CD4-positive, alpha-beta memory T cell (primary cell): Measurements from ENCODE around the gene TTC12. TPM values are rescaled to one million over a fixed set of nuclear protein-coding genes. Genes with fewer than 3 reads are reported as not detected.

Source experiments
- CTCF ChIA-PET: fragments of 350-600 bp; sonication (Branson Sonifier 250); formaldehyde crosslinking; loops from one replicate; lab custom pipeline; 2021; ENCODE audit warnings: inconsistent platforms; ENCODE audit not compliant: partially characterized antibody; lab: Charles Lee
- POLR2A ChIA-PET: fragments of 350-600 bp; sonication (Branson Sonifier 250); formaldehyde crosslinking; loops from one replicate; lab custom pipeline; 2021; ENCODE audit not compliant: partially characterized antibody; lab: Charles Lee
- DNase-seq, 5 donors: peaks; one replicate each; pipeline versions ENCODE4 v3.0.0 to v3.0.0-alpha.2; 2020 to 2022; ENCODE audit warnings: mixed read lengths in 1 of 5
- H3K27ac ChIP-seq: one replicate; pipeline ENCODE4 v1.7.0; 2013; ENCODE audit warnings: low read depth, low read length
- H3K27me3 ChIP-seq: 2 replicates; pipeline ENCODE4 v1.7.0; 2013; ENCODE audit warnings: mild to moderate bottlenecking, low read length, moderate library complexity; ENCODE audit not compliant: insufficient read depth
- H3K36me3 ChIP-seq: 2 replicates; pipeline ENCODE4 v1.7.0; 2013; ENCODE audit warnings: mild to moderate bottlenecking, low read length, moderate library complexity; ENCODE audit not compliant: insufficient read depth
- H3K4me1 ChIP-seq: 2 replicates; pipeline ENCODE4 v1.7.0; 2013; ENCODE audit warnings: mild to moderate bottlenecking, low read length, moderate library complexity; ENCODE audit not compliant: insufficient read depth
- H3K4me3 ChIP-seq, 2 donors: one replicate each; pipeline ENCODE4 v1.7.0; 2013; ENCODE audit warnings: low read length in 2 of 2, mild to moderate bottlenecking in 1 of 2
- H3K9me3 ChIP-seq, 2 donors: one replicate each; pipeline ENCODE4 v1.7.0; 2013; ENCODE audit warnings: low read length in 2 of 2, control low read depth in 1 of 2; ENCODE audit not compliant: control insufficient read depth in 1 of 2
- H3K27ac Mint-ChIP-seq, 7 donors: one replicate each; pipeline ENCODE4 v1.8.0; 2020 to 2021; ENCODE audit warnings: mixed read lengths in 7 of 7, mild to moderate bottlenecking in 6 of 7, inconsistent platforms in 3 of 7, moderate library complexity in 3 of 7
- H3K27me3 Mint-ChIP-seq, 2 donors: one replicate each; pipeline ENCODE4 v1.8.0; 2020 to 2021; ENCODE audit warnings: mixed read lengths in 2 of 2
- H3K36me3 Mint-ChIP-seq, 2 donors: one replicate each; pipeline ENCODE4 v1.8.0; 2020 to 2021; ENCODE audit warnings: mixed read lengths in 2 of 2, inconsistent platforms in 1 of 2, mild to moderate bottlenecking in 1 of 2
- H3K4me1 Mint-ChIP-seq, 4 donors: one replicate each; pipeline ENCODE4 v1.8.0; 2020 to 2021; ENCODE audit warnings: mixed read lengths in 4 of 4, mild to moderate bottlenecking in 1 of 4
- H3K4me3 Mint-ChIP-seq, 8 donors: one replicate each; pipeline ENCODE4 v1.8.0; 2020 to 2021; ENCODE audit warnings: mixed read lengths in 8 of 8, mild to moderate bottlenecking in 7 of 8, moderate library complexity in 6 of 8, inconsistent platforms in 3 of 8
- H3K9me3 Mint-ChIP-seq, 8 donors: one replicate each; pipeline ENCODE4 v1.8.0; 2020 to 2021; ENCODE audit warnings: mixed read lengths in 8 of 8, mild to moderate bottlenecking in 5 of 8, inconsistent platforms in 3 of 8, moderate library complexity in 1 of 8
- intact Hi-C: fragments of 100-400 bp; cut with micrococcal nuclease; formaldehyde crosslinking; loops from one replicate; pipeline ENCODE4 v1.15.1; 2023
- polyA plus RNA-seq, 2 donors: library from polyadenylated mRNA; unstranded; fragments of 300-500 nt; fragmentation: Illumina TruSeq; gene quantifications; one replicate each; pipeline ENCODE4 v1.2.3, GENCODE V29; 2021
- total RNA-seq, 2 experiments: library from RNA; stranded (reverse); gene quantifications; one replicate each; pipeline ENCODE4 v1.2.3, GENCODE V29; 2021

The TTC12 gene
- total and polyA plus RNA-seq, 4 experiments from 2014 or later: 6.9 to 75.1 (median 39.8) TPM

- CTCF ChIA-PET: no interaction called here
- Histone ChIP-seq H3K27ac (no peak overlapping the region), H3K4me1 (no peaks in the 10 kb centered on the region), H3K4me3 (no peak overlapping the region), H3K27me3 (no peaks in the 10 kb centered on the region), H3K36me3 (peaks cover 33% of the 10 kb centered on the region), H3K9me3 (no peaks in the 10 kb centered on the region)
- POLR2A ChIA-PET: no interaction called here
- DNase-seq: no peak
- H3K36me3 Mint-ChIP-seq: peaks cover 69 to 91% of the 10 kb centered on the region in 2 donors
- H3K27ac Mint-ChIP-seq: peak overlapping the region in 1 of 7 donors; percentile 87
- no peaks in the 10 kb centered on the region for H3K9me3 Mint-ChIP-seq
- H3K4me3 Mint-ChIP-seq: no peak overlapping the region
- intact Hi-C loops: no loop called here
- peaks cover 0 to 2% (median 0%) of the 10 kb centered on the region in 4 donors for H3K4me1 Mint-ChIP-seq
- H3K27me3 Mint-ChIP-seq: no peaks in the 10 kb centered on the region
Observed at GRCh38 chr11:113338730-113339129, 24.3 kb downstream of the TTC12 start.

DNA sequence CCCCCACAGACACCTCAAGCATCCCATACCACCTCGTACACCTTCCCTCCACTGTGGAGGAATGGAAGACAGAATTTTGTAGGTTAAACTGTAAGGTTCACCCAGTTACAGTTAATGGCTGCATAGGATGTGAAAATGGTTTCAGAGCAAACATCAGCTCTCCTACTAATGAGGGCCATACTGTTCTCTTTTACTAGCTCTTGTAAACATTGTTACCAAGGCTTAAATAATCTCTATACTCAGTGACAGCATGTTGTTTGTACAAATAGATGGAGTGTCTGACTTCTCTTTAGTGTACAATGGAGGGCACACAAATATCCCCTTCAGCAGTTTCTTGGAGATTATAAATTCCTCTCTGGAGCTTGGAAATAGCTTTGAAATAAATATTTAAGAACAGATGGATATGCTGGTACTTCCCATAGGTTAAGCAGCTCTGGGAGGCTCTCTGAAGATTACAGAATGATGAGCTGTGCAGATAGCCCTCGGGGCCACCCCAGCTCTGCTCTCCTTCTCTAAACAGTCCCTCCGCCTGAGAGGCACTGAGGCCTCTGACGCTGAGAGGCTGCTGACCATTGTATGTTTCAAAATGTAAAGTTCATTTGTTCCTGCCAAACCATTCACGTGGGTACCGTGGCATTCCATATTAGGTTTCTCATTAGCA lies 25.7 kb downstream of the TTC12 start:
- ChIA-PET CTCF (no interaction called here), POLR2A (no interaction called here)
- Histone ChIP-seq H3K36me3 (peaks cover 38% of the 10 kb centered on the region), H3K4me3 (no peak overlapping the region), H3K27me3 (no peaks in the 10 kb centered on the region), H3K9me3 (no peaks in the 10 kb centered on the region), H3K4me1 (no peaks in the 10 kb centered on the region), H3K27ac (no peak overlapping the region)
- Mint-ChIP-seq H3K9me3 (no peaks in the 10 kb centered on the region), H3K27ac (peak overlapping the region in 1 of 7 donors; percentile 52), H3K4me3 (no peak overlapping the region), H3K27me3 (no peaks in the 10 kb centered on the region), H3K4me1 (peaks cover 0 to 2% (median 0%) of the 10 kb centered on the region in 4 donors), H3K36me3 (peaks cover 67 to 91% of the 10 kb centered on the region in 2 donors)
- no peak for DNase-seq
- intact Hi-C loops: no loop called here

- no peak for DNase-seq
- POLR2A ChIA-PET: no interaction called here
- no peak overlapping the region for H3K27ac Mint-ChIP-seq
- Histone ChIP-seq H3K27ac (no peak overlapping the region), H3K9me3 (no peaks in the 10 kb centered on the region), H3K4me3 (no peak overlapping the region), H3K36me3 (peaks cover 36% of the 10 kb centered on the region), H3K4me1 (no peaks in the 10 kb centered on the region), H3K27me3 (no peaks in the 10 kb centered on the region)
- no peak overlapping the region for H3K4me3 Mint-ChIP-seq
- no peaks in the 10 kb centered on the region for H3K9me3 Mint-ChIP-seq
- CTCF ChIA-PET: interaction anchor here (0.7 kb wide), 1 partner anchor 58 kb away, joined by 3 read pairs; no protein-coding TSS in a partner anchor
- peaks cover 63 to 87% of the 10 kb centered on the region in 2 donors for H3K36me3 Mint-ChIP-seq
- intact Hi-C loops: no loop called here
- no peaks in the 10 kb centered on the region for H3K27me3 Mint-ChIP-seq
- H3K4me1 Mint-ChIP-seq: peaks cover 0 to 2% (median 0%) of the 10 kb centered on the region in 4 donors
Observed at GRCh38 chr11:113341388-113342165, 27.2 kb downstream of the TTC12 start.

- POLR2A ChIA-PET: no interaction called here
- Histone ChIP-seq H3K27ac (no peak overlapping the region), H3K27me3 (no peaks in the 10 kb centered on the region), H3K4me1 (no peaks in the 10 kb centered on the region), H3K36me3 (peaks cover 27% of the 10 kb centered on the region), H3K4me3 (no peak overlapping the region), H3K9me3 (no peaks in the 10 kb centered on the region)
- Mint-ChIP-seq H3K9me3 (no peaks in the 10 kb centered on the region), H3K4me1 (no peaks in the 10 kb centered on the region), H3K27ac (no peak overlapping the region), H3K36me3 (peaks cover 70 to 81% of the 10 kb centered on the region in 2 donors), H3K27me3 (no peaks in the 10 kb centered on the region), H3K4me3 (no peak overlapping the region)
- intact Hi-C loops: no loop called here
- no peak for DNase-seq
- CTCF ChIA-PET: interaction anchor here (1.3 kb wide), 1 partner anchor 17 kb away, joined by 3 read pairs; no protein-coding TSS in a partner anchor
Observed at GRCh38 chr11:113345978-113346377, 31.6 kb downstream of the TTC12 start.

DNA sequence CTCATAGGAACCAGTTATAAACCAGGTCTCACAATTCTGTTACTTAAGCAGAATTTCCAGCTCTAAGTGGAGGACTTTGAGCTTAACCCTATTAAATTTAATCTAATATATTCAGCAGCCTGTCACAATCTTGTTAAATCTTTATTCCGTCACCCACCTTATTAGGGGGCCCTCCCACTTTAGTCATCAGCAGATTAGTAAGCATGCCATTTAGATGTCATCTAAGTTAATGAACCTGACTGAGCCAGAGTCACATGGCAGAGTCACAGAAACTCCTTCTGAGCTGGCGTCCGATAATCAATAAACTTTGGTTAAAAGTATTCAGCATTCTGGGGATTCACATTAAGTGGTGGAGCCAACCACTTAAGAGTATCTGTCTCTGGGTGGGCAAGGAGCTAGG lies 35.1 kb downstream of the TTC12 start:
- Mint-ChIP-seq H3K9me3 (peaks cover 0 to 6% (median 2%) of the 10 kb centered on the region in 8 donors), H3K27me3 (no peaks in the 10 kb centered on the region), H3K4me1 (peaks cover 0 to 3% (median 2%) of the 10 kb centered on the region in 4 donors), H3K4me3 (no peak overlapping the region), H3K27ac (peak overlapping the region in 1 of 7 donors; percentile 37), H3K36me3 (peaks cover 79 to 83% of the 10 kb centered on the region in 2 donors)
- Histone ChIP-seq H3K36me3 (peaks cover 25% of the 10 kb centered on the region), H3K27me3 (no peaks in the 10 kb centered on the region), H3K4me3 (no peak overlapping the region), H3K9me3 (no peaks in the 10 kb centered on the region), H3K4me1 (no peaks in the 10 kb centered on the region), H3K27ac (no peak overlapping the region)
- ChIA-PET POLR2A (no interaction called here), CTCF (no interaction called here)
- intact Hi-C loops: no loop called here
- no peak for DNase-seq

DNA sequence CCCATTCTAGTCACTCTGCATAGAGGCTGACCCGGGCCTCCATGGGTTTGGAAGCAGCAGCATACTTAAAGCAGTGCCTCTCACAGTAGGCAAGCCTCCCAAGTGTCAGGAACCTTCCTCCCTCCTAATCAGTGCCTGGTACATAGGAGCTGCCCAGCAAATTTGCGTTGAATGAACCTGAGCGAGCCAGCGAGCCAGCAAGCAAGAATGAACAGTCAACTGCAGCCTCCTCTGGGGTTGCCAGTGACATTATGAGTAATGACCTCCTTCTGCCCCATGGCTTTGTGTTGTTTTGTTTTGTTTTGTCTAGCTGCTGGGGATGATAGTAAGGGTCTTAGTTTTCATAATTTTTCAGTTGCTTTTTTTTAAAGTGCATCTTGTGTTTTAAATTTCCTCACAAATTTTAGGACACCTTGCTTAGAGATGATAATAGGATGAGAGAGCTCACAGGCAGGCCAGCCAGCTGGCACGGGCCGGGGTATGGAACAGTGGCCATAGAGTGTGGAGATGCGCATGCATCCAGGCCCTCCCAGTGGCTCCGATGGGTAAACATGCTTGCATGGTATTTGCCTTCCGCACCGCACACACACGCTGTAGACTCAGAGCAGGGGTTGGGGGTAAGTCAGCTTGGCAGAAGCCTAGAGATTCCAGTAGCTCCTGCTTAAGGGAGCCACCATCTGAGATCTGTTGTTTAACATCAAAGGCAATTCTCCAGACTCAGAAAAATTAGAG lies 36.1 kb downstream of the TTC12 start:
- Mint-ChIP-seq H3K9me3 (peaks cover 0 to 14% (median 10%) of the 10 kb centered on the region in 8 donors), H3K36me3 (peaks cover 82 to 87% of the 10 kb centered on the region in 2 donors), H3K4me1 (peaks cover 0 to 3% (median 2%) of the 10 kb centered on the region in 4 donors), H3K4me3 (no peak overlapping the region), H3K27ac (peak overlapping the region in 1 of 7 donors; percentile 38), H3K27me3 (no peaks in the 10 kb centered on the region)
- Histone ChIP-seq H3K27me3 (no peaks in the 10 kb centered on the region), H3K36me3 (peaks cover 20% of the 10 kb centered on the region), H3K27ac (no peak overlapping the region), H3K4me3 (no peak overlapping the region), H3K9me3 (no peaks in the 10 kb centered on the region), H3K4me1 (no peaks in the 10 kb centered on the region)
- ChIA-PET POLR2A (no interaction called here), CTCF (no interaction called here)
- intact Hi-C loops: no loop called here
- DNase-seq: no peak

DNA sequence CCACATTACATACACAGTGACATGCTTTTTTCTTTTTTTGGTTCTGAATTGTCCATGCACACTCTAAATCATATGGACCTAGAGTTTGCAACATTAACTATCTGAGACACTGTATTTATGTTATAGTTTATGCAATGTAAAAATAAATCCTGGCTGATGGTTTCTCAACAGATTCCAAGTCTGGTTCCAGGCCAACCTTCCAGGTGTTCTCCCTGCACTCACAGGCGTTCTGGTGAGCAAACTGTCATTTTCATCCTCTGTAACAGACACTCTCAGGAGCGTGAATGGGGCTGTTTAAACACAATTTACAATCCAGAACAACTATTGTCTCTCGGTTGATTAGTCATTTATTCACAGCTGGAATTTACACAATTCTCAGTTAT lies 36.7 kb downstream of the TTC12 start:
- POLR2A ChIA-PET: no interaction called here
- peaks cover 0 to 3% (median 2%) of the 10 kb centered on the region in 4 donors for H3K4me1 Mint-ChIP-seq

More for the DNA sequence above, 36.7 kb downstream of the TTC12 start:
- intact Hi-C loops: no loop called here
- peaks cover 21% of the 10 kb centered on the region for H3K36me3 ChIP-seq
- peaks cover under 1 to 4% of the 10 kb centered on the region in 2 donors for H3K9me3 ChIP-seq
- peaks cover 83 to 89% of the 10 kb centered on the region in 2 donors for H3K36me3 Mint-ChIP-seq
- no peak overlapping the region for H3K27ac ChIP-seq
- H3K9me3 Mint-ChIP-seq: peaks cover 3 to 20% (median 14%) of the 10 kb centered on the region in 8 donors
- H3K27me3 Mint-ChIP-seq: no peaks in the 10 kb centered on the region
- CTCF ChIA-PET: no interaction called here
- H3K27ac Mint-ChIP-seq: peak overlapping the region in 1 of 7 donors; percentile 56
- DNase-seq: no peak
- no peak overlapping the region for H3K4me3 ChIP-seq
- H3K27me3 ChIP-seq: no peaks in the 10 kb centered on the region
- H3K4me1 ChIP-seq: no peaks in the 10 kb centered on the region
- no peak overlapping the region for H3K4me3 Mint-ChIP-seq
